SK-N-SH (cell line): ENCODE measurements around the gene RABGAP1L. TPM values are rescaled to one million over a fixed set of nuclear protein-coding genes. Genes with fewer than 3 reads are reported as not detected.
A peak's percentile ranks its signal among the peaks of the same experiment; 100 is the strongest.

ENCODE experiments used
- CTCF ChIA-PET: fragments of 300-600, 350-600 bp; formaldehyde crosslinking; extraction: SDS; loops from one replicate; lab custom pipeline; 2021; lab: Yijun Ruan, JAX
- POLR2A ChIA-PET: fragments of 350-600 bp; sonication (Branson Sonifier 250); formaldehyde crosslinking; extraction: SDS; loops from one replicate; lab custom pipeline; 2020; ENCODE audit warnings: antibody characterized with exemption, inconsistent platforms; lab: Yijun Ruan, JAX
- DNase-seq: peaks from one replicate; pipeline ENCODE4 v3.0.0; 2012
- H2AFZ ChIP-seq: fragments of 200-600 bp; sonication (generic); 2 replicates; pipeline ENCODE4 v1.8.1; 2016; ENCODE audit warnings: antibody characterized with exemption, mild to moderate bottlenecking, low read depth
- H3F3A ChIP-seq: fragments of 200-600 bp; sonication (generic); replicated peaks from 2 replicates; pipeline ENCODE3; 2016; ENCODE audit warnings: antibody characterized with exemption, mild to moderate bottlenecking; ENCODE audit not compliant: insufficient read depth
- H3K27ac ChIP-seq, 2 experiments: fragments of 200-500 bp in 1 of 2; fragments of 200-600 bp in 1 of 2; sonication (Bioruptor generic) in 1 of 2; sonication (generic), shearing (Covaris generic) in 1 of 2; 2 replicates each; pipeline versions ENCODE4 v1.5.1 to v1.6.1; 2014 to 2016; ENCODE audit warnings: low read depth in 2 of 2, inconsistent platforms in 1 of 2, low read length in 1 of 2, mild to moderate bottlenecking in 1 of 2, mixed read lengths in 1 of 2
- H3K27me3 ChIP-seq: fragments of 200-600 bp; sonication (generic), shearing (Covaris generic); 2 replicates; pipeline ENCODE4 v1.6.1; 2016; ENCODE audit warnings: mixed run types; ENCODE audit not compliant: insufficient read depth
- H3K36me3 ChIP-seq, 2 experiments: fragments of 200-500 bp in 1 of 2; fragments of 200-600 bp in 1 of 2; sonication (Bioruptor generic) in 1 of 2; sonication (generic) in 1 of 2; replicated peaks in 1 of 2; 2 replicates each; pipeline versions ENCODE3 to v1.5.1; 2014 to 2016; ENCODE audit warnings: low read length in 1 of 2, mild to moderate bottlenecking in 1 of 2; ENCODE audit not compliant: insufficient read depth in 2 of 2, control insufficient read depth in 1 of 2
- H3K4me1 ChIP-seq, 2 experiments: fragments of 200-500 bp in 1 of 2; fragments of 200-600 bp in 1 of 2; sonication (Bioruptor generic) in 1 of 2; sonication (generic), shearing (Covaris generic) in 1 of 2; 2 replicates each; pipeline versions ENCODE4 v1.5.1 to v1.6.1; 2014 to 2016; ENCODE audit warnings: low read depth in 1 of 2, low read length in 1 of 2, mixed run types in 1 of 2; ENCODE audit not compliant: insufficient read depth in 2 of 2, control insufficient read depth in 1 of 2
- H3K4me2 ChIP-seq: fragments of 200-600 bp; sonication (generic), shearing (Covaris generic); 2 replicates; pipeline ENCODE4 v1.6.1; 2017; ENCODE audit warnings: mixed run types
- H3K4me3 ChIP-seq, 2 experiments: fragments of 200-500 bp in 1 of 2; fragments of 200-600 bp in 1 of 2; sonication (Bioruptor generic) in 1 of 2; sonication (generic), shearing (Covaris generic) in 1 of 2; 2 replicates each; pipeline versions ENCODE4 v1.5.1 to v1.8.1; 2014 to 2016; ENCODE audit warnings: low read depth in 2 of 2, inconsistent platforms in 1 of 2, low read length in 1 of 2, mild to moderate bottlenecking in 1 of 2, mixed read lengths in 1 of 2, moderate library complexity in 1 of 2
- H3K79me2 ChIP-seq: fragments of 200-600 bp; sonication (generic); 2 replicates; pipeline ENCODE4 v1.8.1; 2017; ENCODE audit warnings: mild to moderate bottlenecking; ENCODE audit not compliant: insufficient read depth
- H3K9ac ChIP-seq: fragments of 200-600 bp; sonication (generic); 2 replicates; pipeline ENCODE4 v1.6.1; 2017; ENCODE audit warnings: mixed run types
- H3K9me2 ChIP-seq: fragments of 200-600 bp; sonication (generic); 2 replicates; pipeline ENCODE4 v1.6.1; 2017; ENCODE audit warnings: mixed run types
- H3K9me3 ChIP-seq: fragments of 200-600 bp; sonication (generic); 2 replicates; pipeline ENCODE4 v1.6.1; 2017; ENCODE audit warnings: mixed run types, mild to moderate bottlenecking, moderate library complexity
- H4K20me1 ChIP-seq: fragments of 200-600 bp; sonication (generic); 2 replicates; pipeline ENCODE4 v1.6.1; 2017; ENCODE audit warnings: mild to moderate bottlenecking, mixed run types; ENCODE audit not compliant: insufficient read depth
- ELF1 ChIP-seq: IDR thresholded peaks from 2 replicates; pipeline ENCODE4 v1.4.0; 2012
- FOSL2 ChIP-seq: IDR thresholded peaks from 2 replicates; pipeline ENCODE4 v1.4.0; 2012; ENCODE audit warnings: low read depth, mild to moderate bottlenecking, moderate library complexity, borderline replicate concordance
- FOXJ3 ChIP-seq: sonication (generic); formaldehyde crosslinking; IDR thresholded peaks from 2 replicates; pipeline ENCODE4 v1.5.1; 2020; ENCODE audit warnings: mild to moderate bottlenecking, missing genetic modification reagents
- JUND ChIP-seq: IDR thresholded peaks from 2 replicates; pipeline ENCODE4 v1.4.0; 2012
- POLR2AphosphoS5 ChIP-seq: IDR thresholded peaks from 2 replicates; pipeline ENCODE4 v1.6.1; 2012; ENCODE audit warnings: low read depth, low read length
- RAD21 ChIP-seq: IDR thresholded peaks from 2 replicates; pipeline ENCODE4 v1.6.1; 2012; ENCODE audit warnings: mild to moderate bottlenecking, low read length
- RXRA ChIP-seq: IDR thresholded peaks from 2 replicates; pipeline ENCODE4 v1.4.0; 2012; ENCODE audit warnings: low read depth, mild to moderate bottlenecking, borderline replicate concordance
- SIN3A ChIP-seq: IDR thresholded peaks from 2 replicates; pipeline ENCODE4 v1.6.1; 2012; ENCODE audit warnings: low read depth, mild to moderate bottlenecking, low read length, moderate library complexity, borderline replicate concordance
- TCF12 ChIP-seq: IDR thresholded peaks from 2 replicates; pipeline ENCODE4 v1.4.0; 2012
- USF1 ChIP-seq: IDR thresholded peaks from 2 replicates; pipeline ENCODE4 v1.4.0; 2012; ENCODE audit warnings: low read depth, borderline replicate concordance
- YY1 ChIP-seq: IDR thresholded peaks from 2 replicates; pipeline ENCODE4 v1.4.0; 2012; ENCODE audit warnings: low read depth, mild to moderate bottlenecking
- WGBS: methylation state at CpG from one replicate; pipeline ENCODE4 v1.1.6; 2017; ENCODE audit warnings: low lambda C conversion rate; 5-methylcytosine and 5-hydroxymethylcytosine counted together
- polyA plus RNA-seq, 3 experiments: library from polyadenylated mRNA; depleted of rRNA; stranded (reverse); fragments of >200 nt; gene quantifications; 2 replicates each; pipeline ENCODE4 v1.2.3, GENCODE V29; 2012
- TF ChIP-seq, protein P1 (sequence below): IDR thresholded peaks from 2 replicates; pipeline ENCODE4 v1.4.0; 2012; ENCODE audit warnings: low read depth
- TF ChIP-seq, protein P2 (sequence below): IDR thresholded peaks from 2 replicates; pipeline ENCODE4; 2012
- TF ChIP-seq, protein P3 (sequence below): fragments of 200-600 bp; sonication (generic); IDR thresholded peaks from 2 replicates; pipeline ENCODE4 v1.6.1; 2017; ENCODE audit warnings: antibody characterized with exemption, mild to moderate bottlenecking, moderate library complexity

RABGAP1L gene
- polyA plus RNA-seq, 1 of the 3 experiments (the other 2 are of a cell fraction): 7.2 TPM

DNA sequence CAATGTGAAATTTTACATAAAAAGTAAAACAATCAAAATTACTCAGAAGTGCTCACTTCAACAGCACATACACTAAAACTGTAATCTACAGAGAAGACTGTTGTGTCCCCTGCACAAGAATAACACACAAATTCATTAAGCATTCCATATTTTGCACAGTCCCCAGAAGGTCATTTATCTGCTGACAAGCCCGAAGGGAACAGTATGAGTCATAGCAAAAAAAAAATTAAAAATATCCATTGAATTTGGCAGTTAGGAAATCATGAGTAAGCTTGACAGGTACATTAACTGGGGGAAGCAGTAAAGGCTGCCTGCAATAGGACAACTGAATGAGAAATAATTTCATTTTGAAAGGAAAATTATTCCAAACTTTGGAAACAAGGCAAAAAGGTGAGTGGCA is 837.2 kb downstream of the RABGAP1L start (continued):
- peak; percentile 57 for TF ChIP-seq FOSL2
- TF ChIP-seq, protein P1, sequence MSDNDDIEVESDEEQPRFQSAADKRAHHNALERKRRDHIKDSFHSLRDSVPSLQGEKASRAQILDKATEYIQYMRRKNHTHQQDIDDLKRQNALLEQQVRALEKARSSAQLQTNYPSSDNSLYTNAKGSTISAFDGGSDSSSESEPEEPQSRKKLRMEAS: no peak

DNA sequence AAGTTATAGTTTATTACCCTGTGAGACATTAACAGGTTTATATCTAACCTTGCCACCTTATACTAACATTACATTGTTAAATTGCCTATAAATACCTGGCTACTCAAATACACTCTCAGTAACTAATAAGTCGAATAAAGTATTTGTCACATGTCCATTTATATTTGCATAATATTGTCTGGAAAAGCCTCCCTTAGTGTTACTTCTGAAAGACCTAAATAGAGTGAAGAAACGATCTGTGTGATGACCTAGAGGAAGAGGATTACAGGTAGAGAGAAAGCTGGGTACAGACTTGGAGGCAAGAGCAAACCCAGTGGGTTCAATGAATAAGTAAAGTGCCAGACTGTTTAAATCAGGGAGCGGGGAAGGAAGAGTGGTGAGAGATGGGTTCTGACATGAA is 837.7 kb downstream of the RABGAP1L start:
- WGBS: 95% methylated on average over 3 of the region's 3 CpGs

More for the DNA sequence above, 837.7 kb downstream of the RABGAP1L start:
- Histone ChIP-seq H3K79me2 (peaks cover 20% of the 10 kb centered on the region), H3K27ac (peak overlapping the region in 1 of 2 experiments; percentile 25; a peak in 1 of 4 replicates), H4K20me1 (no peaks in the 10 kb centered on the region), H3F3A (peaks cover 4% of the 10 kb centered on the region), H3K9me2 (no peaks in the 10 kb centered on the region)
- DNase-seq: no peak
- no peak for TF ChIP-seq ELF1
- TF ChIP-seq, protein P2, sequence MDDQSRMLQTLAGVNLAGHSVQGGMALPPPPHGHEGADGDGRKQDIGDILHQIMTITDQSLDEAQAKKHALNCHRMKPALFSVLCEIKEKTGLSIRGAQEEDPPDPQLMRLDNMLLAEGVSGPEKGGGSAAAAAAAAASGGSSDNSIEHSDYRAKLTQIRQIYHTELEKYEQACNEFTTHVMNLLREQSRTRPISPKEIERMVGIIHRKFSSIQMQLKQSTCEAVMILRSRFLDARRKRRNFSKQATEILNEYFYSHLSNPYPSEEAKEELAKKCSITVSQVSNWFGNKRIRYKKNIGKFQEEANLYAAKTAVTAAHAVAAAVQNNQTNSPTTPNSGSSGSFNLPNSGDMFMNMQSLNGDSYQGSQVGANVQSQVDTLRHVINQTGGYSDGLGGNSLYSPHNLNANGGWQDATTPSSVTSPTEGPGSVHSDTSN: no peak
- TF ChIP-seq RAD21: no peak
- no peak for TF ChIP-seq POLR2AphosphoS5
- no peak for TF ChIP-seq FOXJ3 (CRISPR knock-in tag)
- no peak for TF ChIP-seq TCF12
- TF ChIP-seq SIN3A: no peak
- TF ChIP-seq JUND: no peak
- no peak for TF ChIP-seq USF1
- TF ChIP-seq, protein P3, sequence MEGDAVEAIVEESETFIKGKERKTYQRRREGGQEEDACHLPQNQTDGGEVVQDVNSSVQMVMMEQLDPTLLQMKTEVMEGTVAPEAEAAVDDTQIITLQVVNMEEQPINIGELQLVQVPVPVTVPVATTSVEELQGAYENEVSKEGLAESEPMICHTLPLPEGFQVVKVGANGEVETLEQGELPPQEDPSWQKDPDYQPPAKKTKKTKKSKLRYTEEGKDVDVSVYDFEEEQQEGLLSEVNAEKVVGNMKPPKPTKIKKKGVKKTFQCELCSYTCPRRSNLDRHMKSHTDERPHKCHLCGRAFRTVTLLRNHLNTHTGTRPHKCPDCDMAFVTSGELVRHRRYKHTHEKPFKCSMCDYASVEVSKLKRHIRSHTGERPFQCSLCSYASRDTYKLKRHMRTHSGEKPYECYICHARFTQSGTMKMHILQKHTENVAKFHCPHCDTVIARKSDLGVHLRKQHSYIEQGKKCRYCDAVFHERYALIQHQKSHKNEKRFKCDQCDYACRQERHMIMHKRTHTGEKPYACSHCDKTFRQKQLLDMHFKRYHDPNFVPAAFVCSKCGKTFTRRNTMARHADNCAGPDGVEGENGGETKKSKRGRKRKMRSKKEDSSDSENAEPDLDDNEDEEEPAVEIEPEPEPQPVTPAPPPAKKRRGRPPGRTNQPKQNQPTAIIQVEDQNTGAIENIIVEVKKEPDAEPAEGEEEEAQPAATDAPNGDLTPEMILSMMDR: no peak
- TF ChIP-seq, protein P1: no peak
- TF ChIP-seq RXRA: no peak
- no peak for TF ChIP-seq FOSL2
- no peak for TF ChIP-seq YY1
- TF ChIP-seq, all 33 proteins: peak for 0
- Histone ChIP-seq H3K9me3 (no peaks in the 10 kb centered on the region), H3K4me3 (no peak overlapping the region), H2AFZ (no peak overlapping the region), H3K4me2 (no peak overlapping the region), H3K4me1 (peaks cover 0 to 6% of the 10 kb centered on the region in 2 experiments; a peak in 2 of 4 replicates), H3K36me3 (peaks cover 4 to 9% of the 10 kb centered on the region in 2 experiments), H3K9ac (no peak overlapping the region), H3K27me3 (no peaks in the 10 kb centered on the region)
- ChIA-PET CTCF (interaction anchor here (2.2 kb wide), 1 partner anchor 14 kb away, joined by 7 read pairs; no protein-coding TSS in a partner anchor), POLR2A (interaction anchor here (0.6 kb wide), 2 partner anchors 57 to 229 kb away, joined by 3 to 4 read pairs; no protein-coding TSS in a partner anchor)
